Ovary (tissue), 9 donors: ENCODE results near the gene GABBR1. TPM values are rescaled to one million over a fixed set of nuclear protein-coding genes. Genes with fewer than 3 reads are reported as not detected.

Experiments
- DNase-seq, 5 donors: peaks; one replicate each; pipeline ENCODE4 v3.0.0-alpha.2; 2019 to 2020
- H3K27ac ChIP-seq, 2 donors: fragments of 200-600 bp; one replicate each; pipeline versions ENCODE4 v1.5.1 to v1.8.0; 2019 to 2022
- H3K27me3 ChIP-seq: fragments of 200-600 bp; one replicate; pipeline ENCODE4 v1.8.0; 2022
- H3K36me3 ChIP-seq: fragments of 200-600 bp; sonication (generic); one replicate; pipeline ENCODE4 v1.5.1; 2019
- H3K4me1 ChIP-seq: one replicate; pipeline ENCODE4 v1.8.1; 2013; ENCODE audit warnings: mild to moderate bottlenecking, moderate library complexity; ENCODE audit not compliant: insufficient read depth
- H3K4me3 ChIP-seq: fragments of 200-600 bp; sonication (generic); one replicate; pipeline ENCODE4 v1.5.1; 2017
- H3K9me3 ChIP-seq, 2 donors: fragments of 200-600 bp in 1 of 2; sonication (generic) in 1 of 2; one replicate each; pipeline versions ENCODE4 v1.5.1 to v1.8.1; 2013 to 2019; ENCODE audit warnings: mild to moderate bottlenecking in 1 of 2, moderate library complexity in 1 of 2
- EP300 ChIP-seq: sonication (generic); formaldehyde crosslinking; IDR thresholded peaks from one replicate; pipeline ENCODE4 v1.6.1; 2017; ENCODE audit warnings: antibody characterized with exemption
- POLR2A ChIP-seq: fragments of 450-650 bp; IDR thresholded peaks from one replicate; pipeline ENCODE4 v1.6.1; 2017; ENCODE audit warnings: antibody characterized with exemption, mild to moderate bottlenecking, moderate library complexity
- WGBS, 3 donors: extraction: QIAGEN DNeasy Blood & Tissue Kit in 1 of 3; methylation state at CpG; one replicate each; pipeline versions ENCODE4 v1.1.5 to v1.1.7; 2013 to 2017; 5-methylcytosine and 5-hydroxymethylcytosine counted together
- intact Hi-C, 4 donors: fragments of 100-400 bp; cut with DNase I; formaldehyde crosslinking; loops; one replicate each; pipeline versions ENCODE4 v1.11.0 to v1.15.1; 2022 to 2023
- polyA plus RNA-seq, 2 donors: library from polyadenylated mRNA; stranded (reverse); fragments of 200-250 nt in 1 of 2; fragments of 350-450 nt in 1 of 2; fragmentation: Illumina TruSeq in 1 of 2; extraction: RNeasy Lipid Tissue Mini Kit (QIAGEN cat#74804) in 1 of 2; gene quantifications; one replicate each; pipeline ENCODE4 v1.2.3, GENCODE V29; 2013 to 2014
- total RNA-seq, 7 donors: library from RNA; depleted of rRNA in 2 of 7; stranded (reverse); fragments of >200 nt in 2 of 7; fragmentation: NEBNext Ultra II Directional in 3 of 7; extraction: Animal tissue kit (Norgen Biotek cat#: 25700) in 3 of 7; gene quantifications; one replicate each; pipeline versions ENCODE4 v1.1.0 to v1.2.4, GENCODE V29; 2016 to 2023
- TF ChIP-seq, protein P1 (sequence below), 3 donors: fragments of 450-650 bp in 2 of 3; fragments of 200-600 bp in 1 of 3; IDR thresholded peaks; one replicate each; pipeline versions ENCODE4 v1.5.1 to v1.8.0; 2016 to 2022; ENCODE audit warnings: antibody characterized with exemption in 3 of 3, mild to moderate bottlenecking in 1 of 3
- donor health status: DM: no; HTN: no; CAD: no; lungs with moderate emphysema.
- donor health status: DM: no; HTN: no; CAD: no.
- donor health status: Bipolar disorder and iron deficiency.
- donor health status: DM: yes; HTN: yes; CAD: no.
- donor health status: DM: no; HTN: no; CAD: no.
- donor health status: DM: yes; HTN: yes; CAD: no.

GABBR1 gene
- total and polyA plus RNA-seq, 9 donors = 23.0 to 80.0 (median 48.5) TPM

DNA sequence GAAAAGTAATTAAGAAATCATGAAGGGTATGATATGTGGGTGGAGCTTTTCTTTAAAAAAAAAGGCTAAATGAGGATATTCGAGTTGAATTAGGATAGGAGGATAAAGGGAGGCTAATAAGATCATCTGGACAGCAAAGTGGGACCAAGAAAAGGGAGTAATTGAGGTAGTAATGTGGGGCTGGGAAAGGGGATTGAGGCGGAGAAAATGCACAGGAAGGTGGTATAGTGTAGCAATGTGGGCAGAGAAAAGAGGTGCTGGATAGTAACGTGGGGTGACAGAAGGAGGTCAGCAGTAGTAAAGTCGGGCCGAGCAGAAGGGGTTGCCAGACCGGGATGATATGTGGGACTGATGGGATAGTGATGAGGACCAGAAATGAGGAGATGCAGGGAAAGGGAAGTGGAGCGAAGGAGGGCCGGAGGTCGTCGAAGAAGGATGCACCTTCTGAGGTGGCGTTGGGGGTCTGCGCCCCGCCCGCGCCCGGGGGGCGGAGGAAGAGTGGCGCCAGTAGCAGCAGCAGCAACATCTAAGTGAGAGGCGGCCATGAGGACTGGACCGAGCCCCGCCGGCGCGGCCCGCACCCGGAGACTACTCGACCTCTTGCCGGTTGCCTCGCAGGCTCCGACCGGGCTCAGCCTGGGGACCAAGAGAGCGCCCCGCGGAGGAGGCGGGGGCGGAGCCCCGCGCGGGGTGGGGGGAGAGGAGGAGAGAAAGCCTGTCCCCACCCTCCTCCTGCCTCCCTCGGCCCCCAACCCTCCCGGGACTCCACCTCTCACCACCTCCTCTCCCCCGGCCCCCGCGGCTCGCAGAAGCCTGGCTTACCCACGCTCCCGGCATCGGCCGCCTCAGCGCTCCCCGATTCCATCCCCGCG, 887 bp downstream of the GABBR1 start:
- DNase-seq = peak; percentile 71 to 81 (median 78)
- H3K4me3 ChIP-seq = peak overlapping the region; percentile 79
- intact Hi-C loops = no loop called here
- no peaks in the 10 kb centered on the region for H3K27me3 ChIP-seq
- peak overlapping the region; percentile 31 to 43 for H3K27ac ChIP-seq
- H3K36me3 ChIP-seq = no peaks in the 10 kb centered on the region
- H3K9me3 ChIP-seq = no peaks in the 10 kb centered on the region
- WGBS, 3 donors = 3 to 4% (median 4%) methylated on average over 24 to 53 of the region's 53 CpGs
- TF ChIP-seq EP300 (no peak), POLR2A (no peak)
- TF ChIP-seq, protein P1, sequence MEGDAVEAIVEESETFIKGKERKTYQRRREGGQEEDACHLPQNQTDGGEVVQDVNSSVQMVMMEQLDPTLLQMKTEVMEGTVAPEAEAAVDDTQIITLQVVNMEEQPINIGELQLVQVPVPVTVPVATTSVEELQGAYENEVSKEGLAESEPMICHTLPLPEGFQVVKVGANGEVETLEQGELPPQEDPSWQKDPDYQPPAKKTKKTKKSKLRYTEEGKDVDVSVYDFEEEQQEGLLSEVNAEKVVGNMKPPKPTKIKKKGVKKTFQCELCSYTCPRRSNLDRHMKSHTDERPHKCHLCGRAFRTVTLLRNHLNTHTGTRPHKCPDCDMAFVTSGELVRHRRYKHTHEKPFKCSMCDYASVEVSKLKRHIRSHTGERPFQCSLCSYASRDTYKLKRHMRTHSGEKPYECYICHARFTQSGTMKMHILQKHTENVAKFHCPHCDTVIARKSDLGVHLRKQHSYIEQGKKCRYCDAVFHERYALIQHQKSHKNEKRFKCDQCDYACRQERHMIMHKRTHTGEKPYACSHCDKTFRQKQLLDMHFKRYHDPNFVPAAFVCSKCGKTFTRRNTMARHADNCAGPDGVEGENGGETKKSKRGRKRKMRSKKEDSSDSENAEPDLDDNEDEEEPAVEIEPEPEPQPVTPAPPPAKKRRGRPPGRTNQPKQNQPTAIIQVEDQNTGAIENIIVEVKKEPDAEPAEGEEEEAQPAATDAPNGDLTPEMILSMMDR (IDR thresholded peaks at IDR 0.05) = no peak
- H3K4me1 ChIP-seq = peaks cover 11% of the 10 kb centered on the region

DNA sequence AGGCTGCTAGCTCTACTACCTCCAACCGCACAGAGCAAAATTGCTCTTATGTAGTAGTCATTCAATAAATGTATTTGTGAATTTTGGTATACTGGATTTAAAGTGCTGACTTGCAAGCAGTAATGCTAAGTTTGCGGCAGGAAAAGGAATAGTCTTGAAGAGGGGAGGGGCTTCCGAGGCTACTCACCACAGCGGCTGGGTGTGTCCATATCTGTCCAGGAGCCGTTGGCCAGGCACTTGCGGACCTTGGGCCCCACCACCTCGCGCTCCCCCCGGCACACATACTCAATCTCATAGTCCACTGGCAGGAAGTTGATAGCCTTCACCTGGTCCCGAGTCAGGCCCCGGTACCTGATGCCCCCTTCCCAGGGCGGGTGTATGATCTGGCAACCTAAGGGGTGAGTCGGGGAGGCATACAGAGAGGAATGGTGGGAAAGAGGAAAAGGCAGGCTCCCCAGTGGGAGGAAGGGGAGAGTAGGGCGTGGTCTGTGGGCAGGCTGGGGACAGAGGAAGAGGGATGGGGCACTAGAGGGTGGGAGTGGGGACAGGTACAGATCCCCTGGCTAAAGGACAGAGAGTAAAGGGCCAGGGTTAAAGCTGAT, 1.7 kb downstream of the GABBR1 start:
- intact Hi-C loops = no loop called here
- TF ChIP-seq, protein P1 (IDR thresholded peaks at IDR 0.05) = no peak
- no peak for TF ChIP-seq POLR2A
- peaks cover 11% of the 10 kb centered on the region for H3K4me1 ChIP-seq
- H3K27me3 ChIP-seq = no peaks in the 10 kb centered on the region
- H3K4me3 ChIP-seq = no peak overlapping the region
- H3K36me3 ChIP-seq = no peaks in the 10 kb centered on the region
- H3K9me3 ChIP-seq = no peaks in the 10 kb centered on the region
- peak in 3 of 5 donors; percentile 15 to 32 (median 31) for DNase-seq
- 74 to 85% (median 77%) methylated on average over 14 of the region's 14 CpGs for WGBS, 3 donors
- H3K27ac ChIP-seq = no peak overlapping the region

DNA sequence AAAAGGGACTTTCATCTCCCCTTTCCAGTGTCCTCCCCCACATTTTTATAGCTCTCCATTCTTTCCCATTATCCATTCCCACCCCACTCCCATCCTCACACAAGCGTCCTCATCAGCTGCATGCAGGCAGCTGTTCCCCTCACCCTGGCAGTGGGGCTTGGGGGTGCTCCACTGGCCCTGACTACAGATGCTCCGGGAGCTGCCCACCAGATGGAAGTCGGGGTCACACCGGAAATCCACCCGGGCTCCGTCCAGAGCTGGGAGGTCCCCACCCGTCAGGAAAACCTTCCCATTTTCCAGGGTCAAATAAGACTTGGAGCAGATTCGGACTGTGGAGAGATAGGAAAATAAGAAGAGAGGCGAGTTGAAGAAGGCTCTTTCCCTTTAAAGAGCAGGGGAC, 2.7 kb downstream of the GABBR1 start:
- 80 to 82% (median 82%) methylated on average over 9 of the region's 9 CpGs for WGBS, 3 donors
- Histone ChIP-seq H3K27ac (no peak overlapping the region), H3K9me3 (no peaks in the 10 kb centered on the region), H3K4me1 (peaks cover 11% of the 10 kb centered on the region), H3K4me3 (no peak overlapping the region), H3K36me3 (no peaks in the 10 kb centered on the region), H3K27me3 (no peaks in the 10 kb centered on the region)
- intact Hi-C loops = no loop called here
- TF ChIP-seq POLR2A = no peak
- no peak for DNase-seq

DNA sequence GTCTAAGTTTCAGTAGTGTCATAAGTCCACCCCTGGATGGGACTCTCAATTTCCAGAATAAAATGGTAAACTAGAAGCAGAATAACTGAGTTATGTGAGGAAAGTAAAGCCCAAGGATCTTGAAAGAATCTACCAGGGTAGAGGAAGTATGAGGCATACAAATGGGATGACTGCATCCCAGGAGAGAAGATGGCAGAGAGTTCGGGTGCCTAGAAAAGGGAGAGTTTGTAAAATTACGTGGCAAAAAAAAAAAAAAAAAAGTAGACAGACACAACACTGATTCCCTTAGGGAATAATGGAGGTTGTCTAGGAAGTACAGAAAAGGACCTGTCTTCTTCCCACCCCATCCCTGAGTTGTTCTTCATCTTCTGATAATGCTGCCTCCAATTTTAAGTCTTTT, 3.4 kb downstream of the GABBR1 start:
- no peak for DNase-seq
- Histone ChIP-seq H3K9me3 (no peaks in the 10 kb centered on the region), H3K4me3 (no peak overlapping the region), H3K27ac (no peak overlapping the region), H3K36me3 (no peaks in the 10 kb centered on the region), H3K4me1 (peaks cover 11% of the 10 kb centered on the region), H3K27me3 (no peaks in the 10 kb centered on the region)
- TF ChIP-seq, protein P1 (IDR thresholded peaks at IDR 0.05) = no peak
- TF ChIP-seq EP300 = no peak
- TF ChIP-seq POLR2A = no peak
- WGBS, 3 donors = 73 to 80% (median 75%) methylated on average over 2 of the region's 2 CpGs
- intact Hi-C loops = loop anchor here in 1 of 4 donors (5.0 kb wide), 1 partner anchor 1142 kb away; no protein-coding TSS in a partner anchor
